ENCODE data around the gene ILK. TPM values are rescaled to one million over a fixed set of nuclear protein-coding genes. Genes with fewer than 3 reads are reported as not detected.
A peak's percentile ranks its signal among the peaks of the same experiment; 100 is the strongest.

Gene ILK
- total RNA-seq, 2 experiments from 2014 or later = 64.8 to 80.3 TPM

DNA sequence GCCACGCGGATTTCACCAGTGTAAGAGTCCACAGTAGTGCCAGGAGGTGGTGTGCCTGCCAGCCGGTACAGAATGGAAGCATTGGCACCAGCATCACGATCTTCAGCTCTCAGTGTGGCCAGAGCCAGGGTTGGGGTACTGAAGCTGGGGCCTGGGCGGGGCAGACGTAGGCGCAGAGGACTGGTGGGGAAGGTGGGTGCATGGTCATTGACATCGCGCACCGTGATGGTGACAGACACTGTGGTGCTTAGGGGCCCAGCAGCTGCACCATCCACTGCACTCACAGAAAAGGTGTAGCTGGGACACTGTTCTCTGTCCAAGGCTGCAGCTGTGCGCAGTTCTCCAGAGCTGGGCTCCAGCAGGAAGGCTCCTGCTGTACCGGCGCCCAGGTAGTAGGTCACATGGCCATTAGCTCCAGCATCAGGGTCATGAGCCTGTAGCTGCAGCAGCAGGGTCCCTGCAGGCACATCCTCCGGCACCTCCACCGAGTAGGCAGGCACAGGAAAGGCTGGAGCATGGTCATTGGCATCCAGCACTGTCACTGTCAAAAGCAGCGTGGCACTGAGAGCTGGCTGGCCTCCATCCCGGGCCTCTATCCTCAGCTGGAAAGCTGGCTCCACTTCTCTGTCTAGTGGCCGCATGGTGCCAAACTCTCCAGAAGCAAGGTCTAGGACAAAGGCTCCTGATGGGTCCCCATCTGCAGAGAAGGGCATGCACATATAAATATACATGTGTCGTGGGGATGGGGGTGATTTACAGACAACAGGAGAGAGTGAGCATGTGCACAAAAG is 23.6 kb downstream of the ILK start:
- POLR2A ChIA-PET = interaction anchor here (1.0 to 1.2 kb wide), 2 partner anchors 8 to 12 kb away, joined by 3 to 5 read pairs; partner anchors contain the start of gene TPP1
- no peak overlapping the region for H2AFZ ChIP-seq (ENCODE audit: low read length)
- no peak overlapping the region for H3K27ac ChIP-seq (ENCODE audit: low read depth, low read length, poor library complexity, severe bottlenecking)

DNA sequence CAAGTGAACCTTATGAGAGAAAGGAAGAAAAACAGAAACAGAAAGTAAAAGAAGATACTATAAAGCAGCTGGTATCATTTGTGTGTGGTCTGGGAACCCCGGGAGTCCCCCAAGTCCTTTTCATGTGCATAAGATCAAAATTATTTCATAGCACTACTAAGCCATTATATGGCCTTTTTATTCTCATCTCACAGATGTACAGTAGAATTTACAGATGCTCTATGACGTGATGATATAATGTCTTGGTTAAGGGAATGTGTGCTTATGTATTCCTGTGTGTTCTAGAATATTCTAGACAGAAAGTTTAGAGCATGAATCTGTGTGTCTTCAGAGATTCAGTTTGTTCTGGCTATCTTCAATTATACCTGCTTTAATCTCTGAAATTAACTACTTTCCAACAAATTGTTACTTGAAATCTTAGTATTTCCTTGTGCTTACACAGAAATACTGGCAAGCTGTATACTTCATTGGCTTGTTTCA is 24.2 kb downstream of the ILK start:
- H3K36me3 ChIP-seq (ENCODE audit: insufficient read depth, low read length) = no peaks in the 10 kb centered on the region
- no peaks in the 10 kb centered on the region for H3K9me3 ChIP-seq (ENCODE audit: low read length)
- POLR2A ChIA-PET = interaction anchor here (1.0 to 1.2 kb wide), 2 partner anchors 9 to 11 kb away, joined by 3 to 5 read pairs; partner anchors contain the start of gene TPP1
- H3K27ac ChIP-seq (ENCODE audit: low read depth, low read length, poor library complexity, severe bottlenecking) = no peak overlapping the region
- H3K4me1 ChIP-seq (ENCODE audit: insufficient read depth, low read length, poor library complexity, severe bottlenecking) = no peaks in the 10 kb centered on the region
- no peaks in the 10 kb centered on the region for H3K9me2 ChIP-seq (ENCODE audit: insufficient read depth, low read length)
- BruUV-seq (replicated peaks) = no TSS peak
- CTCF ChIA-PET (ENCODE audit: unreplicated experiment) = no interaction called here
- DNase-seq (ENCODE audit: low spot score) = no peak
- no peaks in the 10 kb centered on the region for H4K20me1 ChIP-seq (ENCODE audit: insufficient read depth, low read length)
- H3K4me3 ChIP-seq (ENCODE audit: low read depth, low read length, poor library complexity, severe bottlenecking) = no peak overlapping the region
- intact Hi-C loops (cut with micrococcal nuclease; ENCODE audit: unreplicated experiment) = no loop called here
- 0 out of 2 replicates have a peak overlapping the region, but pooled peaks have one; percentile 20 for H3K4me2 ChIP-seq (ENCODE audit: low read length)
- TF ChIP-seq, protein P1, sequence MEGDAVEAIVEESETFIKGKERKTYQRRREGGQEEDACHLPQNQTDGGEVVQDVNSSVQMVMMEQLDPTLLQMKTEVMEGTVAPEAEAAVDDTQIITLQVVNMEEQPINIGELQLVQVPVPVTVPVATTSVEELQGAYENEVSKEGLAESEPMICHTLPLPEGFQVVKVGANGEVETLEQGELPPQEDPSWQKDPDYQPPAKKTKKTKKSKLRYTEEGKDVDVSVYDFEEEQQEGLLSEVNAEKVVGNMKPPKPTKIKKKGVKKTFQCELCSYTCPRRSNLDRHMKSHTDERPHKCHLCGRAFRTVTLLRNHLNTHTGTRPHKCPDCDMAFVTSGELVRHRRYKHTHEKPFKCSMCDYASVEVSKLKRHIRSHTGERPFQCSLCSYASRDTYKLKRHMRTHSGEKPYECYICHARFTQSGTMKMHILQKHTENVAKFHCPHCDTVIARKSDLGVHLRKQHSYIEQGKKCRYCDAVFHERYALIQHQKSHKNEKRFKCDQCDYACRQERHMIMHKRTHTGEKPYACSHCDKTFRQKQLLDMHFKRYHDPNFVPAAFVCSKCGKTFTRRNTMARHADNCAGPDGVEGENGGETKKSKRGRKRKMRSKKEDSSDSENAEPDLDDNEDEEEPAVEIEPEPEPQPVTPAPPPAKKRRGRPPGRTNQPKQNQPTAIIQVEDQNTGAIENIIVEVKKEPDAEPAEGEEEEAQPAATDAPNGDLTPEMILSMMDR (conservative IDR thresholded peaks at IDR 0.05; ENCODE audit: low read length) = no peak
- no peak for TF ChIP-seq EZH2phosphoT487 (IDR thresholded peaks at IDR 0.05; ENCODE audit: borderline replicate concordance, low read depth, low read length)
- no peak overlapping the region for H2AFZ ChIP-seq (ENCODE audit: low read length)
- no peaks in the 10 kb centered on the region for H3K79me2 ChIP-seq (ENCODE audit: insufficient read depth, low read depth, low read length)

More for the DNA sequence above, 23.6 kb downstream of the ILK start:
- intact Hi-C loops (cut with micrococcal nuclease; ENCODE audit: unreplicated experiment) = no loop called here
- Histone ChIP-seq H3K9me2 (ENCODE audit: insufficient read depth, low read length) (no peaks in the 10 kb centered on the region), H3K79me2 (ENCODE audit: insufficient read depth, low read depth, low read length) (no peaks in the 10 kb centered on the region), H3K4me3 (ENCODE audit: low read depth, low read length, poor library complexity, severe bottlenecking) (no peak overlapping the region), H3K9me3 (ENCODE audit: low read length) (no peaks in the 10 kb centered on the region), H4K20me1 (ENCODE audit: insufficient read depth, low read length) (no peaks in the 10 kb centered on the region), H3K36me3 (ENCODE audit: insufficient read depth, low read length) (no peaks in the 10 kb centered on the region), H3K4me2 (ENCODE audit: low read length) (0 out of 2 replicates have a peak overlapping the region, but pooled peaks have one; percentile 20), H3K4me1 (ENCODE audit: insufficient read depth, low read length, poor library complexity, severe bottlenecking) (peaks cover 3% of the 10 kb centered on the region)
- no peak for DNase-seq (ENCODE audit: low spot score)
- TF ChIP-seq EZH2phosphoT487 (IDR thresholded peaks at IDR 0.05; ENCODE audit: borderline replicate concordance, low read depth, low read length) = no peak
- TF ChIP-seq, protein P1 (conservative IDR thresholded peaks at IDR 0.05; ENCODE audit: low read length) = no peak
- BruUV-seq (replicated peaks) = no TSS peak
- CTCF ChIA-PET (ENCODE audit: unreplicated experiment) = no interaction called here

DNA sequence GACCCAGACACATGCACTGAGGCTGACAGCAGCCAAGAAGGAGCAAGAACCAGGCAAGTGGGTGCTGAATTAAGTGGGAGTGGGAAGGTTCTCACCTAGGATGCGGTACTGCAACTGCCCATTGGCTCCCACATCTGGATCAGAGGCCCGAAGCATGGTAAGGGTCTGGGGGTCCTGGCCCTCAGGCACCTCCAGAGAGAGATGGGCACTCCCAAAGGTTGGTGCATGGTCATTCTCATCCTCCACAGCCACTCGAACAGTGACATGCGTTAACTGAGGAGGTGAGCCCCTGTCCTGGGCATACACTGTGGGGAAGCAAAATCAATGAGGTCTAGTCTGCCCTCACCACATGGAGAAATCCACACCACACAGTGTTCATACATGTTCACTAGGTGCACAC is 25.0 kb downstream of the ILK start:
- no peaks in the 10 kb centered on the region for H3K9me3 ChIP-seq (ENCODE audit: low read length)
- DNase-seq (ENCODE audit: low spot score) = no peak
- intact Hi-C loops (cut with micrococcal nuclease; ENCODE audit: unreplicated experiment) = no loop called here
- no peak overlapping the region for H3K4me3 ChIP-seq (ENCODE audit: low read depth, low read length, poor library complexity, severe bottlenecking)
- ChIA-PET CTCF (ENCODE audit: unreplicated experiment) (no interaction called here), POLR2A (interaction anchor here (1.2 kb wide), 2 partner anchors 9 to 14 kb away, joined by 4 to 5 read pairs; partner anchors contain the start of gene TPP1)
- BruUV-seq (replicated peaks) = no TSS peak
- H2AFZ ChIP-seq (ENCODE audit: low read length) = no peak overlapping the region
- no peaks in the 10 kb centered on the region for H3K79me2 ChIP-seq (ENCODE audit: insufficient read depth, low read depth, low read length)
- no peaks in the 10 kb centered on the region for H3K4me1 ChIP-seq (ENCODE audit: insufficient read depth, low read length, poor library complexity, severe bottlenecking)
- no peaks in the 10 kb centered on the region for H3K9me2 ChIP-seq (ENCODE audit: insufficient read depth, low read length)
- no peak overlapping the region for H3K27ac ChIP-seq (ENCODE audit: low read depth, low read length, poor library complexity, severe bottlenecking)
- H3K36me3 ChIP-seq (ENCODE audit: insufficient read depth, low read length) = no peaks in the 10 kb centered on the region
- H4K20me1 ChIP-seq (ENCODE audit: insufficient read depth, low read length) = no peaks in the 10 kb centered on the region
- no peak overlapping the region for H3K4me2 ChIP-seq (ENCODE audit: low read length)
- no peak for TF ChIP-seq EZH2phosphoT487 (IDR thresholded peaks at IDR 0.05; ENCODE audit: borderline replicate concordance, low read depth, low read length)
- TF ChIP-seq, protein P1 (conservative IDR thresholded peaks at IDR 0.05; ENCODE audit: low read length) = no peak
